Measurements from ENCODE around the gene DECR2. TPM values are rescaled to one million over a fixed set of nuclear protein-coding genes. Genes with fewer than 3 reads are reported as not detected.
A peak's percentile ranks its signal among the peaks of the same experiment; 100 is the strongest.

Gene DECR2
- total and polyA plus RNA-seq, 2 of the 13 experiments (the other 11 are each of a cell fraction or from before 2014, with no cell fraction given), result 36.3 to 44.6 TPM

- TF ChIP-seq MLX (CRISPR knock-in tag; IDR thresholded peaks at IDR 0.05) (peak; percentile 77), TFDP2 (CRISPR knock-in tag; IDR thresholded peaks at IDR 0.05) (peak; percentile 58), NFKBIZ (CRISPR knock-in tag; IDR thresholded peaks at IDR 0.05) (no peak), ZNF136 (CRISPR knock-in tag; IDR thresholded peaks at IDR 0.05; ENCODE audit: low read depth) (0 out of 2 replicates have a peak, but pooled peaks have one; percentile 66), ZNF724P (CRISPR knock-in tag; IDR thresholded peaks at IDR 0.05; ENCODE audit: borderline replicate concordance) (peak; percentile 61; the same call in 1 of the 2 replicates), IRF2 (CRISPR knock-in tag; IDR thresholded peaks at IDR 0.05) (peak; percentile 67; the same call in 1 of the 2 replicates), MXD4 (CRISPR knock-in tag; IDR thresholded peaks at IDR 0.05) (peak; percentile 47; the same call in 1 of the 2 replicates), SMYD3 (CRISPR knock-in tag; IDR thresholded peaks at IDR 0.05) (no peak), ZNF75D (CRISPR knock-in tag; IDR thresholded peaks at IDR 0.05; ENCODE audit: borderline replicate concordance) (no peak), ZNF576 (CRISPR knock-in tag; IDR thresholded peaks at IDR 0.05) (no peak), ZNF280B (CRISPR knock-in tag; IDR thresholded peaks at IDR 0.05; ENCODE audit: borderline replicate concordance) (no peak; the same call in 1 of the 2 replicates), ZNF816 (CRISPR knock-in tag; IDR thresholded peaks at IDR 0.05; ENCODE audit: borderline replicate concordance) (no peak; the same call in 1 of the 2 replicates), ZNF350 (CRISPR knock-in tag; IDR thresholded peaks at IDR 0.05; ENCODE audit: borderline replicate concordance, low read depth) (peak; percentile 44; the same call in 1 of the 2 replicates), ARNT (IDR thresholded peaks at IDR 0.05) (no peak), ZNF326 (CRISPR knock-in tag; IDR thresholded peaks at IDR 0.05; ENCODE audit: borderline replicate concordance) (no peak), SP5 (CRISPR knock-in tag; IDR thresholded peaks at IDR 0.05; ENCODE audit: borderline replicate concordance, low read depth) (peak; percentile 82), ZNF546 (CRISPR knock-in tag; conservative IDR thresholded peaks at IDR 0.05) (peak; percentile 20; the same call in 1 of the 2 replicates), NCOA2 (CRISPR knock-in tag; IDR thresholded peaks at IDR 0.05) (0 out of 2 replicates have a peak, but pooled peaks have one; percentile 21), ZFP36 (IDR thresholded peaks at IDR 0.05; ENCODE audit: borderline replicate concordance, low read depth, low read length, partially characterized antibody) (no peak), KDM2A (CRISPR knock-in tag; IDR thresholded peaks at IDR 0.05; ENCODE audit: borderline replicate concordance, low read depth) (peak; percentile 53; the same call in 1 of the 2 replicates), ZNF562 (CRISPR knock-in tag; IDR thresholded peaks at IDR 0.05; ENCODE audit: borderline replicate concordance) (no peak), HOXD1 (CRISPR knock-in tag; IDR thresholded peaks at IDR 0.05) (peak; percentile 28; the same call in 1 of the 2 replicates), NFIB (CRISPR knock-in tag; IDR thresholded peaks at IDR 0.05; ENCODE audit: borderline replicate concordance) (no peak), GATAD1 (CRISPR knock-in tag; IDR thresholded peaks at IDR 0.05) (peak; percentile 37; the same call in 1 of the 2 replicates)
These were observed 42.5 kb upstream of the DECR2 start (continued) for GRCh38 chr16:359067-359763.

Data from HepG2 (cell line).